OCI-LY3 (cell line): ENCODE data around the gene SNTG2.

ENCODE experiments used
- EZH2phosphoT487 ChIP-seq: fragments of 200-600 bp; shearing (Covaris generic); IDR thresholded peaks from 2 replicates; pipeline ENCODE4 v1.6.1; 2018; ENCODE audit warnings: antibody characterized with exemption, mixed run types, low read depth
- TF ChIP-seq, protein P1 (sequence below): fragments of 200-600, 300-600 bp; sonication (generic); IDR thresholded peaks from 2 replicates; pipeline ENCODE4 v1.5.1; 2014; ENCODE audit warnings: antibody characterized with exemption, low read length, low read depth

DNA sequence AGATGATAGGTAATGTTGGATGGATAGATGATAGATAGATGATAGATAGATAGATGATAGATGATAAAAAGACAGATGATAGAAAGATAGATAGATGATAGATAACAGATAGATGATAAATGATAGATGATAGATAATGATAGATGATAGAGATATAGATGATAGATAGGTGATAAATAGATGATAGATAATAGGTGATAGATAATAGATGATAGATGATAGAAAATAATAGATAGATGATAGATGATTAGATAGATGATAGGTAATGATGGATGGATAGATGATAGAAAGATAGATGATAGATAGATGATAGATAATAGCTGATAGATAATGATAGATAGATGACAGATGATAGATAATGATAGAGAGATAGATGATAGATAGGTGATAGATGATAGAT lies 31.0 kb upstream of the SNTG2 start:
- TF ChIP-seq, protein P1, sequence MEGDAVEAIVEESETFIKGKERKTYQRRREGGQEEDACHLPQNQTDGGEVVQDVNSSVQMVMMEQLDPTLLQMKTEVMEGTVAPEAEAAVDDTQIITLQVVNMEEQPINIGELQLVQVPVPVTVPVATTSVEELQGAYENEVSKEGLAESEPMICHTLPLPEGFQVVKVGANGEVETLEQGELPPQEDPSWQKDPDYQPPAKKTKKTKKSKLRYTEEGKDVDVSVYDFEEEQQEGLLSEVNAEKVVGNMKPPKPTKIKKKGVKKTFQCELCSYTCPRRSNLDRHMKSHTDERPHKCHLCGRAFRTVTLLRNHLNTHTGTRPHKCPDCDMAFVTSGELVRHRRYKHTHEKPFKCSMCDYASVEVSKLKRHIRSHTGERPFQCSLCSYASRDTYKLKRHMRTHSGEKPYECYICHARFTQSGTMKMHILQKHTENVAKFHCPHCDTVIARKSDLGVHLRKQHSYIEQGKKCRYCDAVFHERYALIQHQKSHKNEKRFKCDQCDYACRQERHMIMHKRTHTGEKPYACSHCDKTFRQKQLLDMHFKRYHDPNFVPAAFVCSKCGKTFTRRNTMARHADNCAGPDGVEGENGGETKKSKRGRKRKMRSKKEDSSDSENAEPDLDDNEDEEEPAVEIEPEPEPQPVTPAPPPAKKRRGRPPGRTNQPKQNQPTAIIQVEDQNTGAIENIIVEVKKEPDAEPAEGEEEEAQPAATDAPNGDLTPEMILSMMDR = no peak
- no peak for TF ChIP-seq EZH2phosphoT487
